Measurements from ENCODE around the gene ZIC2. TPM values are rescaled to one million over a fixed set of nuclear protein-coding genes. Genes with fewer than 3 reads are reported as not detected.

ZIC2 gene
- total RNA-seq, 1 donor from 2014 or later = 55.3 TPM

DNA sequence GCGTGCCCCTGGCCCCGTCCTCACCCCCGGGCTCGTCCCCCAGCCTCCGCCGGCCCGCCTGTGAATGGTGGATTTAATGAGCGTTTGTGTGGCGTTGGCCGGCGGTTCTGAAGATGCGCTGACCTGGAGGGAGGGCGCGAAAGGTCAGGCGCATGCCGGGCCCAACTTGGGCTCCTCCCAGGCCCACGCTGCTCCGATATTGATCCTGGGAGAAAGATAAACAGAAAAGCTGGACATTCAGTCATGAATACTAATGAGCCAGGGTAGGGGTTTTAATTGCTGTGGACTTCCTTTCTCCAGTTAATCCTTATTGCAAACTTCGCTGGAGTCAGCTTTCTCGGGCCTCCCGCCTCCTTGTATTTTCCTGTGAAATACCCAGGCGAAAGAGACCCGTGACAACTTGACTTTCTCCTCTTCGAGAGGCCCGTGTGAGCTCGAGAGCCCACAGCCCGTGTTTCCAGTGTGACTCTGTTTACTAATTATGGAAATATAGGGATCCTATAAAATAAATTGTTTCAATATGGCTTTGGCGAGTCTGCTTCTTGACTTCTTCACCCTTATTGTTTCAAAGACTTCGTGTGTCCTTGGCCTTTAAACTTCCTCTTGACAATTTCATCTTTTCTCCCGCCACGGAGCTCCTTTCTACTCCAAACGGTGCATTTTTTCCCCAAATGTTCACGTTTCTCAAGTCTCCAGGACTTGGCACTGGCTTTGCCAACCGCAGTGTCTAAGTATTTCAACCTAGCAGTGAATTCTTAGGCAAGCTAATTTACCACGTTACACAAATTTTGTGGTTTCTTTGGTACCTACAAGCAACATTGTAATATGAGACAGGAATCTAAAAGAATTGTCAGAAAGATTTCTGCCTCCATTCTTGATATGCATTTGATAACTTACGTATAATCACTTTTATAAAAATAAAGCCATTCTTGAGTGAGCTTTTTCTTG, 10.5 kb downstream of the ZIC2 start:
- TF ChIP-seq, protein P1, sequence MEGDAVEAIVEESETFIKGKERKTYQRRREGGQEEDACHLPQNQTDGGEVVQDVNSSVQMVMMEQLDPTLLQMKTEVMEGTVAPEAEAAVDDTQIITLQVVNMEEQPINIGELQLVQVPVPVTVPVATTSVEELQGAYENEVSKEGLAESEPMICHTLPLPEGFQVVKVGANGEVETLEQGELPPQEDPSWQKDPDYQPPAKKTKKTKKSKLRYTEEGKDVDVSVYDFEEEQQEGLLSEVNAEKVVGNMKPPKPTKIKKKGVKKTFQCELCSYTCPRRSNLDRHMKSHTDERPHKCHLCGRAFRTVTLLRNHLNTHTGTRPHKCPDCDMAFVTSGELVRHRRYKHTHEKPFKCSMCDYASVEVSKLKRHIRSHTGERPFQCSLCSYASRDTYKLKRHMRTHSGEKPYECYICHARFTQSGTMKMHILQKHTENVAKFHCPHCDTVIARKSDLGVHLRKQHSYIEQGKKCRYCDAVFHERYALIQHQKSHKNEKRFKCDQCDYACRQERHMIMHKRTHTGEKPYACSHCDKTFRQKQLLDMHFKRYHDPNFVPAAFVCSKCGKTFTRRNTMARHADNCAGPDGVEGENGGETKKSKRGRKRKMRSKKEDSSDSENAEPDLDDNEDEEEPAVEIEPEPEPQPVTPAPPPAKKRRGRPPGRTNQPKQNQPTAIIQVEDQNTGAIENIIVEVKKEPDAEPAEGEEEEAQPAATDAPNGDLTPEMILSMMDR (conservative IDR thresholded peaks at IDR 0.05) = no peak
- no peak for DNase-seq (ENCODE audit: low read depth, low spot score)
- Mint-ChIP-seq H3K9me3 (no peaks in the 10 kb centered on the region), H3K27ac (ENCODE audit: unreplicated experiment) (no peak overlapping the region), H3K27me3 (ENCODE audit: low read depth) (peaks cover 100% of the 10 kb centered on the region), H3K4me1 (peaks cover 40% of the 10 kb centered on the region), H3K4me3 (peak overlapping the region; percentile 54), H3K36me3 (ENCODE audit: low read depth) (no peaks in the 10 kb centered on the region)

- Mint-ChIP-seq H3K36me3 (ENCODE audit: low read depth) (no peaks in the 10 kb centered on the region), H3K4me1 (peaks cover 32% of the 10 kb centered on the region)
- no peak for DNase-seq (ENCODE audit: low read depth, low spot score)
Measured at GRCh38 chr13:99992949-99993351, 11.4 kb downstream of the ZIC2 start.

DNA sequence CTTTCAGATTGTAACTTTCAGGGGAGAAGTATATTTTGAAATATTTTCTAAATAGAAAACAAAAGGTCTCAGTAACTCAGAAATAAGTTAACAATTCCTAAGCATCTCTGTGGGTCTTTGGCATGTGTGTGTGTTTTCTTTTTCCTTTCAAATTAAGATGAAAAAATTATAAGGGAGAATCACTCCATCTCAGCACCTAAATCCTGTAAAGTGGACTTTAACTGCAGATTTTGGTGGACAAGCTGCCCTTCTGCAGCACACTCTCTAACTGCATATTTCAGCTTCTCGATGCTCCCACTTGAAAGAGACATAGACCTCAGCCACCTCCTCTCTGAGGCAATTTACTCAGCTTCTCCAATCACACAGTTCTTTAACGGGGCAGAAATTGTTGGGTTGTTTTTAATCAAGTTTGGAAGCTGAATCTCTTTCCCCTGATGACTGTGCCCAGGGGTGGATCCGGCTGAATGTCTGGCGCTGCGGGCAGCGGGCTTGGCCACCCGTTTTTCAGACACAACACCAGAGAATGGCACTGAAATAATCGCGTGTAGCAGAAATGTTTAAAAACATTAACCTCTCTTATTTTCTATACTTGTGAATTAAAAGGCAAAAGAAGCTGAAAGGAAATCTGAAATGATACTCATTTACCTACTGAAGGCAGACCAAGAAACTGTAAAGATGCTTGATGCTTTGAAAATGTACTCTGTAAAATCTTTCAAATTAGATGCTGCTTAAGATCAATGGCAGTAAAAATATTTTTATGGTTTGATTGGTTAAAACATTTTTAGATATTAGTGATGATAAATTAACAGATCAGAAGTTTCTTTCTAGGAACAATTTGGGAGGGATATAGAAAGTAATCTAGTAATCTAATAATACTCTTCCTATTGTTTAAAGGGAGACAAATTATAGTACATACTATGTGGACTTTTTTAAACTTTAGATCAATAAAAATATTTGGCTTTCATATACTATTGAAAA, 12.4 kb downstream of the ZIC2 start:
- Mint-ChIP-seq H3K9me3 (no peaks in the 10 kb centered on the region), H3K27me3 (ENCODE audit: low read depth) (peaks cover 98% of the 10 kb centered on the region), H3K4me1 (peaks cover 26% of the 10 kb centered on the region), H3K27ac (ENCODE audit: unreplicated experiment) (no peak overlapping the region), H3K36me3 (ENCODE audit: low read depth) (no peaks in the 10 kb centered on the region), H3K4me3 (peak overlapping the region; percentile 3)
- TF ChIP-seq, protein P1 (conservative IDR thresholded peaks at IDR 0.05) = no peak
- no peak for DNase-seq (ENCODE audit: low read depth, low spot score)

More at GRCh38 chr13:99992949-99993351, 11.4 kb downstream of the ZIC2 start:
- Mint-ChIP-seq H3K4me3 (peak overlapping the region; percentile 21), H3K27ac (ENCODE audit: unreplicated experiment) (no peak overlapping the region), H3K27me3 (ENCODE audit: low read depth) (peaks cover 98% of the 10 kb centered on the region), H3K9me3 (no peaks in the 10 kb centered on the region)
- TF ChIP-seq, protein P1 (conservative IDR thresholded peaks at IDR 0.05) = no peak

GRCh38 chr13:99994638-99995020, 13.0 kb downstream of the ZIC2 start:
- TF ChIP-seq, protein P1 (conservative IDR thresholded peaks at IDR 0.05) = no peak
- H3K36me3 Mint-ChIP-seq (ENCODE audit: low read depth) = no peaks in the 10 kb centered on the region
- H3K27ac Mint-ChIP-seq (ENCODE audit: unreplicated experiment) = no peak overlapping the region
- peaks cover 97% of the 10 kb centered on the region for H3K27me3 Mint-ChIP-seq (ENCODE audit: low read depth)
- no peak overlapping the region for H3K4me3 Mint-ChIP-seq
- no peaks in the 10 kb centered on the region for H3K9me3 Mint-ChIP-seq
- peaks cover 24% of the 10 kb centered on the region for H3K4me1 Mint-ChIP-seq
- DNase-seq (ENCODE audit: low read depth, low spot score) = no peak

DNA sequence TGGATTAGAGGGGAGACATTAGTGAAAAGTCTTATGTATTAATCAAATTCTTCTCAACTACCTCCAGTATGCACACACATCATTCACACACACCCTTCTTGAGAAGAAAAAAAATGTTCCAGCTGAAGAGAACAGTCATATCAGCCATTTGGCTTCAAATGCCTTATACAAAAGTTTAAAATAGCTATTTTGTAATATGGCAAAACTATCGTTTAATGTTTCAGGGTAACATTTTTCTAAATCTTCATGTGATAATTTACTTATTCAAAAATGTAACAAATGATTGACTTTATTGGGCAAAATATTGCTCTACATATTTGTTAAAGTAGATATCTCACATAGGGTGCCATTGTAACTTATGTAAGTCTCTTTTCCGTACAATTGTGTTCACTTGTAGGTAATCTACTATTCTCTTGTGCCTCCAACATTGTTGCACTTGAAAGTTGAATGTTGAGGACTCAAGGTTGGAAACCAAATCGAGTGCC, 13.6 kb downstream of the ZIC2 start:
- H3K9me3 Mint-ChIP-seq = no peaks in the 10 kb centered on the region
- H3K36me3 Mint-ChIP-seq (ENCODE audit: low read depth) = no peaks in the 10 kb centered on the region
- H3K27ac Mint-ChIP-seq (ENCODE audit: unreplicated experiment) = no peak overlapping the region
- H3K27me3 Mint-ChIP-seq (ENCODE audit: low read depth) = peaks cover 96% of the 10 kb centered on the region
- H3K4me1 Mint-ChIP-seq = peaks cover 20% of the 10 kb centered on the region
- TF ChIP-seq, protein P1 (conservative IDR thresholded peaks at IDR 0.05) = no peak
- no peak for DNase-seq (ENCODE audit: low read depth, low spot score)
- H3K4me3 Mint-ChIP-seq = peak overlapping the region; percentile 1

All from neural crest cell (in vitro differentiated cells).